Activated B cell treated with CpG ODN at 0.5 μM for 24 hours (primary cell): ENCODE data around the gene RAD51B. TPM values are rescaled to one million over a fixed set of nuclear protein-coding genes. Genes with fewer than 3 reads are reported as not detected.

ENCODE experiments used
- ATAC-seq: fragments of 200-7000 bp; cut with Tn5 transposase; one replicate; pipeline ENCODE4 v1.10.0; 2021; ENCODE audit warnings: low read depth, mild to moderate bottlenecking, moderate library complexity
- CTCF ChIA-PET: fragments of 350-600 bp; sonication (Branson Sonifier 250); formaldehyde crosslinking; loops from one replicate; lab custom pipeline; 2021; ENCODE audit warnings: antibody characterized with exemption; lab: Charles Lee
- POLR2A ChIA-PET: fragments of 350-600 bp; sonication (Branson Sonifier 250); formaldehyde crosslinking; loops from one replicate; lab custom pipeline; 2021; ENCODE audit warnings: antibody characterized with exemption; lab: Charles Lee
- DNase-seq: peaks from one replicate; pipeline ENCODE4 v3.0.0; 2022
- H3K27ac Mint-ChIP-seq: one replicate; pipeline ENCODE4 v1.8.0; 2020; ENCODE audit warnings: mixed read lengths
- H3K27me3 Mint-ChIP-seq: one replicate; pipeline ENCODE4 v1.8.0; 2021; ENCODE audit warnings: mixed read lengths
- H3K36me3 Mint-ChIP-seq: one replicate; pipeline ENCODE4 v1.8.0; 2021; ENCODE audit warnings: low read depth, mixed read lengths
- H3K4me1 Mint-ChIP-seq: one replicate; pipeline ENCODE4 v1.8.0; 2021; ENCODE audit warnings: mixed read lengths
- H3K4me3 Mint-ChIP-seq: one replicate; pipeline ENCODE4 v1.8.0; 2020; ENCODE audit warnings: mild to moderate bottlenecking, mixed read lengths
- H3K9me3 Mint-ChIP-seq: one replicate; pipeline ENCODE4 v1.8.0; 2020; ENCODE audit warnings: mixed read lengths
- intact Hi-C: fragments of 100-400 bp; cut with micrococcal nuclease; formaldehyde crosslinking; loops from one replicate; pipeline ENCODE4 v1.15.1; 2024
- total RNA-seq: library from RNA; stranded (reverse); gene quantifications from 2 replicates; pipeline ENCODE4 v1.2.3, GENCODE V29; 2022
- TF ChIP-seq, protein P1 (sequence below): fragments of 200-600 bp; IDR thresholded peaks from one replicate; pipeline ENCODE4 v1.8.0; 2022; ENCODE audit warnings: antibody characterized with exemption, mild to moderate bottlenecking

Gene RAD51B
- total RNA-seq, 1 donor from 2014 or later: 53.9 TPM

DNA sequence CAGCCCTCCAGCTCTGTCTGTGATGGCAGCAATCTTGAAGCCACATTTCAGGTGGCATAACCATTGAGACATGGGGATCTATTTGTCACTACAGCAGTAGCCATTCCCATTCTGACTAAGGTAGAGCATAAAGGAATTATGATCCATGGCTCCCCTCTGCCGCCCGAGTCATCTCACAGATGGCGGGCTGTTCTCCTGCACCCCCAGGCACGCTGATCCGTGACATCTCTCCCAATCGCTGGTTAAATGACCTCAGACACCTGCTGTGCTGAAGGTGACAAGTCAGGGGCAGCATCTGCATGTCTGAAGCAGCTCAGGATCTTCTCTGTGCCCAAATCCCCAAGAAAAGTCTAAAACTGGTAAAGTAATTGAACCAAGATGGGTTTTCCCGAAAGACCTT is 849.0 kb downstream of the RAD51B start:
- no peak for DNase-seq
- intact Hi-C loops: no loop called here
- no peaks in the 10 kb centered on the region for H3K9me3 Mint-ChIP-seq
- peaks cover 4% of the 10 kb centered on the region for H3K36me3 Mint-ChIP-seq
- peak overlapping the region; percentile 35 for H3K27ac Mint-ChIP-seq
- TF ChIP-seq, protein P1, sequence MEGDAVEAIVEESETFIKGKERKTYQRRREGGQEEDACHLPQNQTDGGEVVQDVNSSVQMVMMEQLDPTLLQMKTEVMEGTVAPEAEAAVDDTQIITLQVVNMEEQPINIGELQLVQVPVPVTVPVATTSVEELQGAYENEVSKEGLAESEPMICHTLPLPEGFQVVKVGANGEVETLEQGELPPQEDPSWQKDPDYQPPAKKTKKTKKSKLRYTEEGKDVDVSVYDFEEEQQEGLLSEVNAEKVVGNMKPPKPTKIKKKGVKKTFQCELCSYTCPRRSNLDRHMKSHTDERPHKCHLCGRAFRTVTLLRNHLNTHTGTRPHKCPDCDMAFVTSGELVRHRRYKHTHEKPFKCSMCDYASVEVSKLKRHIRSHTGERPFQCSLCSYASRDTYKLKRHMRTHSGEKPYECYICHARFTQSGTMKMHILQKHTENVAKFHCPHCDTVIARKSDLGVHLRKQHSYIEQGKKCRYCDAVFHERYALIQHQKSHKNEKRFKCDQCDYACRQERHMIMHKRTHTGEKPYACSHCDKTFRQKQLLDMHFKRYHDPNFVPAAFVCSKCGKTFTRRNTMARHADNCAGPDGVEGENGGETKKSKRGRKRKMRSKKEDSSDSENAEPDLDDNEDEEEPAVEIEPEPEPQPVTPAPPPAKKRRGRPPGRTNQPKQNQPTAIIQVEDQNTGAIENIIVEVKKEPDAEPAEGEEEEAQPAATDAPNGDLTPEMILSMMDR: no peak
- POLR2A ChIA-PET: interaction anchor here (0.7 to 1.1 kb wide), 3 partner anchors 8 to 124 kb away, joined by 3 to 13 read pairs (median 3); partner anchors contain the start of gene ZFP36L1
- peaks cover 71% of the 10 kb centered on the region for H3K4me1 Mint-ChIP-seq
- no peak for ATAC-seq
- H3K4me3 Mint-ChIP-seq: no peak overlapping the region
- no peaks in the 10 kb centered on the region for H3K27me3 Mint-ChIP-seq
- CTCF ChIA-PET: interaction anchor here (1.2 kb wide), 1 partner anchor 9 kb away, joined by 4 read pairs; no protein-coding TSS in a partner anchor

DNA sequence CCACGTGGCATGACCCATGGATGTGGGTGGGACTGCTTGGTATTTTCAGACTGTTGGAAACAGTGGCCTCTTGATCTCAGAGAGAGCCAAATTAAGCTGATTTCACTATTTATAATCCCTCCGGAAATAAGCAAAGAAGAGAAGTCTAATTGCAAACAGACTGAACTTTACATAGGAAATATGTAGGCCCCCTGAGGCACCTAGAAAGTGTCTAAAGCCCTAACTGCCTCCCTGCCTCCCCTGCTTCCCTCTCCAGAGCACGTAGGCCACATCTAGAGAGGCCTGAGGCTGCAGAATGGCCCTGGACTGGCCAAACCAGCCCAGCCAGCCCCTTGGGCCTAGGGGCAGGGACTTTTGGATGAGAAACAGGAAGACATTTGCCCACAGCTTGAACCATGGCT is 849.5 kb downstream of the RAD51B start:
- ATAC-seq (no peak), DNase-seq (no peak)
- peaks cover 4% of the 10 kb centered on the region for H3K36me3 Mint-ChIP-seq
- POLR2A ChIA-PET: interaction anchor here (1.1 to 1.2 kb wide), 3 partner anchors 9 to 117 kb away, joined by 3 to 4 read pairs (median 3); no protein-coding TSS in a partner anchor
- H3K27me3 Mint-ChIP-seq: no peaks in the 10 kb centered on the region
- peak overlapping the region; percentile 35 for H3K27ac Mint-ChIP-seq
- H3K4me1 Mint-ChIP-seq: peaks cover 66% of the 10 kb centered on the region
- CTCF ChIA-PET: interaction anchor here (1.2 kb wide), 1 partner anchor 9 kb away, joined by 4 read pairs; no protein-coding TSS in a partner anchor
- H3K9me3 Mint-ChIP-seq: no peaks in the 10 kb centered on the region
- TF ChIP-seq, protein P1: no peak
- no peak overlapping the region for H3K4me3 Mint-ChIP-seq
- intact Hi-C loops: no loop called here

DNA sequence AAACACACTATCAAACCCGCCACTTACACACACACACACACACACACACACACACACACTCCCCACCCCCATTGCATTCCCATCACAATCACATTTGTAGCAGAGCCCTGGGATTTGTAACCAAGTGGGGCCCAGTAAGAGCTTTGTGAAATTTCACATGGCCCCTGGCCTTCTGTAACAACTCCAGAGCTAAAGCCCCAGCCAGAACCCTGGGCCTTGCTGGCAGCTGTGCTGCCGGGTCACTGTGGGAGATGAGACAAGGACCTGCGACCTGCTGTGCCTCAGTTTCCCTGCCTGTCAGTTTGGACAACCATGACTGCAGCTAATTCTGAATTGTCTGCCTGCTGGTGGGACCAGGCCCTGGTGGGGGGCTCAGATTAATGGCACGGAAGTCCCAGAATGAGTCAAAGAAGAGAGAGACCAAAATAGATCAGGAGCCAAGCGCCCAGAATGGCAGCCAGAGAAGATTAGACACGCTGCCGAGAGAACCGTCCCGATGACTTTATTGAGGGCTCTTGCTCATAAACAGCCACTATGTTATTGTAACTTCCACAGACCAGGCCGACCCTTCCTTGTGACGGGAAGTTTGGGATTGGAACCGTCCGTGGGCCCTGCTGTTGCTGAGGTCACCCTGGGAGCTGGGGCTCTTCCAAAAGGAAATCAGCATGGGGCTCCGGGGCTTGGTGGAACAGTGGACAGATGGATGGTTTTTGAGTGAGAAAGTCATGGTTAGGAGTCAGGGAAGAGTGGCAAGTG is 850.2 kb downstream of the RAD51B start:
- peaks cover 64% of the 10 kb centered on the region for H3K4me1 Mint-ChIP-seq
- no peaks in the 10 kb centered on the region for H3K9me3 Mint-ChIP-seq
- intact Hi-C loops: no loop called here
- H3K27me3 Mint-ChIP-seq: no peaks in the 10 kb centered on the region
- peak overlapping the region; percentile 35 for H3K27ac Mint-ChIP-seq
- POLR2A ChIA-PET: interaction anchor here (1.0 to 1.2 kb wide), 5 partner anchors 10 to 117 kb away, joined by 3 to 4 read pairs (median 3); no protein-coding TSS in a partner anchor
- DNase-seq (no peak), ATAC-seq (no peak)
- CTCF ChIA-PET: interaction anchor here (1.2 kb wide), 1 partner anchor 8 kb away, joined by 4 read pairs; no protein-coding TSS in a partner anchor
- TF ChIP-seq, protein P1: no peak
- peaks cover 4% of the 10 kb centered on the region for H3K36me3 Mint-ChIP-seq
- H3K4me3 Mint-ChIP-seq: no peak overlapping the region

DNA sequence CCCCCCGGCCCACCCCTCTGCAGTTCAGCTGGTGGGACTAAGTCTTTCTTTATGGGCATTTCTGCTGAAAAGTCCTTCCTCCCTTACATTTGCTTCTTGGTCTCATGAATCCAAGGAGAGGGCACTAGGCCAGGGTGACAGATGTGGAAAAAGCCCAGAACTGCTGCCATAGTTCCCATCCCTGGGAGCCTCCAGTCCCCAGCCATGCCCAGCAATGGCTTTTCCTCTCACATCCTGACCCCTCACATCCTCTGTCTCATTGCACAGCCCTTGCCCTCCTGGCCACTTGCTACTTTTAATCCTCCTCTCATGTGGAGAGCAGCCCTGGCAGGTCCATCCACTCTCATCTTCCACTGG is 850.8 kb downstream of the RAD51B start:
- ATAC-seq: no peak
- Mint-ChIP-seq H3K4me1 (peaks cover 68% of the 10 kb centered on the region), H3K4me3 (no peak overlapping the region), H3K27ac (no peak overlapping the region), H3K36me3 (peaks cover 4% of the 10 kb centered on the region), H3K9me3 (no peaks in the 10 kb centered on the region), H3K27me3 (no peaks in the 10 kb centered on the region)
- DNase-seq: no peak
- ChIA-PET POLR2A (interaction anchor here (1.0 to 1.2 kb wide), 2 partner anchors 10 to 13 kb away, joined by 3 read pairs; no protein-coding TSS in a partner anchor), CTCF (no interaction called here)
- intact Hi-C loops: no loop called here
- TF ChIP-seq, protein P1: no peak

DNA sequence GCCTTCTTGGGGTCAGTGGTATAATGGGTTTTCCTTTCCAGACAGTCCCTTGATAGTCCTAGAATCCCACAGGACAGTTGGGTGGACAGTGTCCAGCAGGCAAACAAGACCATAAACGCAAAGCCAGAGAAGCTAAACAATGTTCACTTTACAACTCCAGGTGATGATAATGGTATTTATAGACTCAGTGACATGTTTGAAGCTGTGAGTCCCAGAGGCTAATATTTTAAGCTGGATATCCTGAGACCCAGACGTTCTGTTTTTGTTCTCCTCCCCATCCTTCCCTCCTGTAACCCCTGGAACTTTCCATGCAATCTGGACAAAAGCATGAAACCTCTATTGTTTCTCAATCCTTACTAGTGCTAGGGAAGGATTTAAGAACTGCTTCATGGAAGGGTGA is 852.3 kb downstream of the RAD51B start:
- ChIA-PET CTCF (interaction anchor here (0.9 to 1.0 kb wide), 2 partner anchors 8 to 11 kb away, joined by 3 read pairs; no protein-coding TSS in a partner anchor), POLR2A (interaction anchor here (0.7 to 1.6 kb wide), 6 partner anchors 8 to 165 kb away, joined by 3 to 9 read pairs (median 3); no protein-coding TSS in a partner anchor)
- Mint-ChIP-seq H3K27ac (no peak overlapping the region), H3K4me3 (no peak overlapping the region), H3K9me3 (no peaks in the 10 kb centered on the region), H3K36me3 (peaks cover 2% of the 10 kb centered on the region), H3K27me3 (no peaks in the 10 kb centered on the region), H3K4me1 (peaks cover 67% of the 10 kb centered on the region)
- TF ChIP-seq, protein P1: no peak
- intact Hi-C loops: loop anchor here (1.0 kb wide), 1 partner anchor 10 kb away; no protein-coding TSS in a partner anchor
- no peak for ATAC-seq
- DNase-seq: no peak
